Vagina (tissue), 2 donors: ENCODE results near the gene TMEM163.

ENCODE experiments used
- CTCF ChIP-seq, 3 experiments: fragments of 450-650 bp in 2 of 3; fragments of 200-600 bp in 1 of 3; sonication (generic) in 1 of 3; IDR thresholded peaks; one replicate each; pipeline ENCODE4 v1.5.1; 2017 to 2019; ENCODE audit warnings: antibody characterized with exemption in 3 of 3, mild to moderate bottlenecking in 2 of 3, moderate library complexity in 2 of 3
- POLR2AphosphoS5 ChIP-seq, 2 donors: sonication (generic); formaldehyde crosslinking; IDR thresholded peaks; one replicate each; pipeline ENCODE4 v1.9.0; 2017; ENCODE audit warnings: antibody characterized with exemption in 2 of 2, mild to moderate bottlenecking in 2 of 2, low read depth in 1 of 2; ENCODE audit not compliant: insufficient read depth in 1 of 2

- TF ChIP-seq CTCF (IDR thresholded peaks at IDR 0.05) = no peak
- TF ChIP-seq POLR2AphosphoS5 (IDR thresholded peaks at IDR 0.05; ENCODE audit: insufficient read depth in 1 of 2, low read depth in 1 of 2) = no peak
These were observed 144.0 kb downstream of the TMEM163 start for GRCh38 chr2:134574611-134575330.
